Measurements from ENCODE around the gene RAP1A.

Gene RAP1A

DNA sequence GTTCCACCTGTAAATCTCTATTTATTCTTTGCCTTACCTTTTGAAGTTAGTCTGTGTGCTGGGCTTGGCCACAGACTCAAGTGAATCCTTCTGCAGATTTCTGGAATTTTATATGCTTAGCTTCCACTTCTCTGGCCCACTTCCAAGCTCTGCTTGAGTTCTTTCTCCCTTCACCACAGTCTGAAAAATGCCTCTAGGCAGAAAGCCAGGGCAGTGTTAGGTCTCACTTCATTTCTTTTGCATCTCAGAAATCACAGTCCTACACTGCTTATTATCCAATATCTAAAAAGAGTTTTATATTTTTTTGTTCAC lies 70.7 kb downstream of the RAP1A start:
- H3K9me3 ChIP-seq (ENCODE audit: severe bottlenecking), result no peaks in the 10 kb centered on the region
- no peak overlapping the region for H3K27ac ChIP-seq
- no peak for DNase-seq
- H3K36me3 ChIP-seq, result peaks cover 21% of the 10 kb centered on the region
- TF ChIP-seq, protein P1, sequence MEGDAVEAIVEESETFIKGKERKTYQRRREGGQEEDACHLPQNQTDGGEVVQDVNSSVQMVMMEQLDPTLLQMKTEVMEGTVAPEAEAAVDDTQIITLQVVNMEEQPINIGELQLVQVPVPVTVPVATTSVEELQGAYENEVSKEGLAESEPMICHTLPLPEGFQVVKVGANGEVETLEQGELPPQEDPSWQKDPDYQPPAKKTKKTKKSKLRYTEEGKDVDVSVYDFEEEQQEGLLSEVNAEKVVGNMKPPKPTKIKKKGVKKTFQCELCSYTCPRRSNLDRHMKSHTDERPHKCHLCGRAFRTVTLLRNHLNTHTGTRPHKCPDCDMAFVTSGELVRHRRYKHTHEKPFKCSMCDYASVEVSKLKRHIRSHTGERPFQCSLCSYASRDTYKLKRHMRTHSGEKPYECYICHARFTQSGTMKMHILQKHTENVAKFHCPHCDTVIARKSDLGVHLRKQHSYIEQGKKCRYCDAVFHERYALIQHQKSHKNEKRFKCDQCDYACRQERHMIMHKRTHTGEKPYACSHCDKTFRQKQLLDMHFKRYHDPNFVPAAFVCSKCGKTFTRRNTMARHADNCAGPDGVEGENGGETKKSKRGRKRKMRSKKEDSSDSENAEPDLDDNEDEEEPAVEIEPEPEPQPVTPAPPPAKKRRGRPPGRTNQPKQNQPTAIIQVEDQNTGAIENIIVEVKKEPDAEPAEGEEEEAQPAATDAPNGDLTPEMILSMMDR (IDR thresholded peaks at IDR 0.05; ENCODE audit: low read depth, low read length), result no peak
- no peak overlapping the region for H3K4me3 ChIP-seq (ENCODE audit: low read depth, low read length)
- no peaks in the 10 kb centered on the region for H3K27me3 ChIP-seq (ENCODE audit: insufficient read depth, low read depth, severe bottlenecking)

DNA sequence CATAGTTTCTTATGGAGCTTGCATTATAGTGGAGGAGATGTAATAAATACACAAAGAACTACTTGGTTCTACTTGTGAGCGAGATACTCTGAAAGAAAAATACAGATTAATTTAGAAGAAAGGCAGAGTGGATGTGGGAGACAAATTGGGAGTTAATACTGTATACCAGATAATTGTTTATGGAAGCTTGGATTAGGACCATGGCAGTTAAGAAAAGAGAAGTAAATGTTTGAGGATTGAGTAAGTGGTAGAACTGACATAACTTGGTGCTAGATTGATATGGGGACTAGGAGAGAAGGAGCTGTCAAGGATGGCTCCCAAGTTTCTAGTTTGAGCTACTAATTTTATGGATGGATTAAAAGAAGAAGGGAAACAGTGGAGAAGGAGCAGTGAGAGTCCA lies 72.3 kb downstream of the RAP1A start:
- TF ChIP-seq, protein P1 (IDR thresholded peaks at IDR 0.05; ENCODE audit: low read depth, low read length), result no peak
- Histone ChIP-seq H3K9me3 (ENCODE audit: severe bottlenecking) (no peaks in the 10 kb centered on the region), H3K27me3 (ENCODE audit: insufficient read depth, low read depth, severe bottlenecking) (no peaks in the 10 kb centered on the region), H3K27ac (no peak overlapping the region), H3K36me3 (peaks cover 24% of the 10 kb centered on the region), H3K4me3 (ENCODE audit: low read depth, low read length) (no peak overlapping the region)
- no peak for DNase-seq

DNA sequence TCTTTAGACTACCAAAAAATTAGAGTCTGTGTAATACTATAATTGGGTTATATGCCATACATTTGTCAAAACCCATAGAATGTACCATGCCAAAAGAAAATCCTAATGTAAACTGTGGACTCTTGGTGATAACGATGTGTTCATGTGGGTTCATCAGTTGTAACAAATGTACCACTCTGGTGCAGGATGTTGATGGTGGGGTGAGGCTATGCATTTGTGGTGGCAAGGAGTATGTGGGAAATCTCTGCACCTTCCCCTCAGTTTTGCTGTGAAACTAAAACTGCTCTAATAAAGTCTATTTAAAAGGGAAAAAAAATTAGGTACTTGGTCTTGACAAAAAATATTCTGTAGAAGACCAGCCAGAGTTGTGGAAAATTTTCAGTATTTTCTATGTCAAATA lies 76.2 kb downstream of the RAP1A start:
- no peak overlapping the region for H3K27ac ChIP-seq
- H3K27me3 ChIP-seq (ENCODE audit: insufficient read depth, low read depth, severe bottlenecking), result no peaks in the 10 kb centered on the region
- no peak for DNase-seq
- no peak overlapping the region for H3K4me3 ChIP-seq (ENCODE audit: low read depth, low read length)
- TF ChIP-seq, protein P1 (IDR thresholded peaks at IDR 0.05; ENCODE audit: low read depth, low read length), result no peak
- H3K9me3 ChIP-seq (ENCODE audit: severe bottlenecking), result no peaks in the 10 kb centered on the region
- peaks cover 45% of the 10 kb centered on the region for H3K36me3 ChIP-seq

DNA sequence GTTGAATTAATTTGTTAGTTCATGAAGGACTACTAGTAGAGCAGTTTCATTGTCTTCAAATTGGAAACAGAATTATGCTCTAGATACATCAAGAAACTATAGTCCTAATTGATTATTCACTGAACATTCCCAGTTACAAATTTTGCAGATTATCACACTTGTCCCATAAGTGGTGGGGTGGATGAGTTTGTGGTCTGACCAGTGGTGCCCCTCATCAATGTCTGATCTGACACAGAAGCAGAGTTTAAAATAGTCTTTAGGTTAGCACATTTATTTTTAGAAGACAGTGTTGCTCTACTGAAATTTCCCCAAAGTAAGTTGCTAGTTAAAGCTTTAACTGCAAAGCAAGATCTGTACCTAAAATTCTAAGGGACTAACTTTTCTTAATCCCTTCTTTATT lies 76.7 kb downstream of the RAP1A start:
- Histone ChIP-seq H3K4me3 (ENCODE audit: low read depth, low read length) (no peak overlapping the region), H3K27ac (no peak overlapping the region), H3K9me3 (ENCODE audit: severe bottlenecking) (no peaks in the 10 kb centered on the region), H3K36me3 (peaks cover 43% of the 10 kb centered on the region), H3K27me3 (ENCODE audit: insufficient read depth, low read depth, severe bottlenecking) (no peaks in the 10 kb centered on the region)
- TF ChIP-seq, protein P1 (IDR thresholded peaks at IDR 0.05; ENCODE audit: low read depth, low read length), result no peak
- no peak for DNase-seq

DNA sequence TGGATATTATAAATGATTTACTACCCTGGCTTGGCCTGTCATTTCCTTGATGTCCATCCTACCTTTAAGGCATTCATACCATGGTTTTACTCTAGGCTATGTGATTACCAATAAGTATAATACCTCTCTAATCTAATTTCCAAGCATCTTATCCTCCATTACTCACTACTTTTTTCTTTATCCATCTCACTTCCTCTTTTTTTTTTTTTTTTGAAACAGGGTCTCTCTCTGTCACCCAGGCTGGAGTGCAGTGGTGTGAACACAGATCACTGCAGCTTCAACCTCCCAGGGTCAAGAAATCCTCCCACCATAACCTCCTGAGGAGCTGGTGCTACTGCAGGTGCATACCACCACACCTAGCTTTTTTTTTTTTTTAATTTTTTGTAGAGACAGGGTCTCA lies 79.7 kb downstream of the RAP1A start:
- Histone ChIP-seq H3K9me3 (ENCODE audit: severe bottlenecking) (no peaks in the 10 kb centered on the region), H3K27me3 (ENCODE audit: insufficient read depth, low read depth, severe bottlenecking) (no peaks in the 10 kb centered on the region), H3K4me3 (ENCODE audit: low read depth, low read length) (no peak overlapping the region), H3K27ac (no peak overlapping the region), H3K36me3 (peaks cover 41% of the 10 kb centered on the region)
- TF ChIP-seq, protein P1 (IDR thresholded peaks at IDR 0.05; ENCODE audit: low read depth, low read length), result no peak
- no peak for DNase-seq

DNA sequence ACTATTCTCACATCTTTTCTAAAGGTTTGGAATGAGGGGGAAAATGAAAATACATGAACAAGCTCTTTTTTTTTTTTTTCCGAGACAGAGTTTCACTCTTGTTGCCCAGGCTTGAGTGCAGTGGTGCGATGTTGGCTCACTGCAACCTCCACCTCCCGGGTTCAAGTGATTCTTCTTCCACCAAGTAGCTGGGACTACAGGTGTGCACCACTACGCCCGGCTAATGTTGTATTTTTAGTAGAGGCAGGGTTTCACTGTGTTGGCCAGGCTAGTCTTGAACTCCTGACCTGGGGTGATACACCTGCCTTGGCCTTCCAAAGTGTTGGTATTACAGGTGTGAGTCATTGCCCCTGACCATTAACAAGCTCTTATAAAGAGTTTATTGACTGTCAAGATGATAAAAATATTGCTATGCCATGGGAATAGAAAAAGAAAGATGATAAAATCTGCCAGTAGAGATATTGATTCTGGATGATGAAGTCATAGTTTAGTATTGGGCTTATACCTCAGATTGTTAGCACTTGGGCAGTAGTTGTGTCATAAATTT lies 83.0 kb downstream of the RAP1A start:
- H3K27me3 ChIP-seq (ENCODE audit: insufficient read depth, low read depth, severe bottlenecking), result no peaks in the 10 kb centered on the region
- DNase-seq, result no peak
- TF ChIP-seq, protein P1 (IDR thresholded peaks at IDR 0.05; ENCODE audit: low read depth, low read length), result no peak
- no peaks in the 10 kb centered on the region for H3K9me3 ChIP-seq (ENCODE audit: severe bottlenecking)
- H3K4me3 ChIP-seq (ENCODE audit: low read depth, low read length), result no peak overlapping the region
- no peak overlapping the region for H3K27ac ChIP-seq
- H3K36me3 ChIP-seq, result peaks cover 44% of the 10 kb centered on the region
